Type B pancreatic cell (in vitro differentiated cells): Measurements from ENCODE around the gene DEFB131A. TPM values are rescaled to one million over a fixed set of nuclear protein-coding genes. Genes with fewer than 3 reads are reported as not detected.
"Not testable (repeated sequence)": the region's sequence is repeated elsewhere in the genome, so short reads cannot be mapped to it uniquely, and the experiment has no call there.

Experiments
- DNase-seq: peaks from one replicate; pipeline ENCODE4 v3.0.0; 2021; ENCODE audit warnings: mixed read lengths; ENCODE audit not compliant: unreplicated experiment; ENCODE audit errors: extremely low spot score
- H3K27ac Mint-ChIP-seq: 2 replicates; pipeline ENCODE4 v1.8.0; 2021; ENCODE audit warnings: mild to moderate bottlenecking, mixed read lengths
- H3K27me3 Mint-ChIP-seq: 2 replicates; pipeline ENCODE4 v1.8.0; 2021; ENCODE audit warnings: mixed read lengths
- H3K36me3 Mint-ChIP-seq: 2 replicates; pipeline ENCODE4 v1.8.0; 2021; ENCODE audit warnings: mixed read lengths
- H3K4me1 Mint-ChIP-seq: one replicate; pipeline ENCODE4 v1.8.0; 2021; ENCODE audit warnings: mixed read lengths; ENCODE audit not compliant: unreplicated experiment
- H3K4me3 Mint-ChIP-seq: 2 replicates; pipeline ENCODE4 v1.8.0; 2021; ENCODE audit warnings: mild to moderate bottlenecking, mixed read lengths
- H3K9me3 Mint-ChIP-seq: 2 replicates; pipeline ENCODE4 v1.8.0; 2021; ENCODE audit warnings: mixed read lengths
- total RNA-seq: library from RNA; stranded (reverse); gene quantifications from 2 replicates; pipeline ENCODE4 v1.2.1, GENCODE V29; 2021; ENCODE audit warnings: low replicate concordance
- TF ChIP-seq, protein P1 (sequence below): fragments of 200-600 bp; sonication (generic); conservative IDR thresholded peaks from 2 replicates; pipeline ENCODE4 v1.5.0; 2021; ENCODE audit warnings: antibody characterized with exemption, mild to moderate bottlenecking

The DEFB131A gene
- total RNA-seq, 1 donor from 2014 or later, result not detected

DNA sequence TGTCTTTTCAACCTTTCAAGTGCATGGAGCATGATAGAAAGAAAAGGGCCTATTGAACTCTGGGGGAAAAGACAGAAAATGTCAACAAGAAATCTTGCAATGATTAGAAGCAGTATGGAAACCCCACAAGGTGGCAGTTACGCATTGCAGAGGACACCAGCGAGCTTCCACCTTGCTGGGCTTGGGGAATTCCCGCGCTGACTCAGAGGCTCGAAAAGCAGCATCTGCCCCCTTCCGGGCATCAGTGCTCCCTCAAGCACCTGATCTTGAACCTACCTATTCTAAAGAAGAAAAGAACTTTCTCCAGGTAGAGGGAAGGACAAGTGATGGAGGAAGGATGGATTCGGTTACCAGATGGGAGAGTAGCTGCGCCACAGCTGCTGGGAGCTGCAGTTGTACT lies 35.3 kb downstream of the DEFB131A start:
- not testable (repeated sequence) for H3K36me3 Mint-ChIP-seq, H3K27ac Mint-ChIP-seq, H3K27me3 Mint-ChIP-seq, H3K4me3 Mint-ChIP-seq, H3K9me3 Mint-ChIP-seq, DNase-seq, H3K4me1 Mint-ChIP-seq

DNA sequence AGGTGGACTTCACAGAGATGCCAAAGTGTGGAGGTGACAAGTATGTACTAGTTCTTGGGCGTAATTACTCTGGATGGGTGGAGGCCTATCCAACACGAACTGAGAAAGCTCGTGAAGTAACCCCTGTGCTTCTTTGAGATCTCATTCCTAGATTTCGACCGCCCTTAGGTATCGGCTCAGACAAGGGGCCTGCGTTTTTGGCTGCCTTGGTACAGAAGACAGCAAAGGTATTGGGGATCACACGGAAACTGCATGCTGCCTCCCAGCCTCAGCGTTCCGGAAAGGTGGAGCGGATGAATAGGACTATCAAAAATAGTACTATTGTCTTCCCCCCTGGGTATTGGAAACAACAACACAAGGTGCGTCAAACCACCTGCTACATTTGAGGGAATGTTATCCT lies 35.9 kb downstream of the DEFB131A start:
- not testable (repeated sequence) for H3K9me3 Mint-ChIP-seq, H3K27ac Mint-ChIP-seq, H3K36me3 Mint-ChIP-seq, H3K27me3 Mint-ChIP-seq, H3K4me1 Mint-ChIP-seq, DNase-seq, H3K4me3 Mint-ChIP-seq

DNA sequence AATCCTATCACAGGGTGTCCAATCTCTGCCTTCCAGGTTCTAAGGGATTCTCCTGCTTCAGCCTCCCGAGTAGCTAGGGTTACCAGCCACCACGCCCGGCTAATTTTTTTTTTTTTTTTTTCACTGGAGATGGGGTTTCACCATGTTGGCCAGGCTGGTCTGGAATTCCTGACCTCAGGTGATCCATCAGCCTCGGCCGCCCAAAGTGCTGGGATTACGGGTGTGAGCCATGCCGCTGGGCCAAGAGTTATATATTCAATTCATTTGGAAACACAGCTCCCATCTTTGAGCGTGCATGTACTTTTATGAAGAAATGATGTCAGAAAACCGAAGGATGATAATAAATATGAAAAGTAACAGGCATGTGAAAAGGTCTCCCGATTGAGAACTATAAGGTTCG lies 38.7 kb downstream of the DEFB131A start:
- not testable (repeated sequence) for H3K27ac Mint-ChIP-seq, H3K4me1 Mint-ChIP-seq, DNase-seq, H3K4me3 Mint-ChIP-seq, H3K36me3 Mint-ChIP-seq, H3K9me3 Mint-ChIP-seq, H3K27me3 Mint-ChIP-seq

DNA sequence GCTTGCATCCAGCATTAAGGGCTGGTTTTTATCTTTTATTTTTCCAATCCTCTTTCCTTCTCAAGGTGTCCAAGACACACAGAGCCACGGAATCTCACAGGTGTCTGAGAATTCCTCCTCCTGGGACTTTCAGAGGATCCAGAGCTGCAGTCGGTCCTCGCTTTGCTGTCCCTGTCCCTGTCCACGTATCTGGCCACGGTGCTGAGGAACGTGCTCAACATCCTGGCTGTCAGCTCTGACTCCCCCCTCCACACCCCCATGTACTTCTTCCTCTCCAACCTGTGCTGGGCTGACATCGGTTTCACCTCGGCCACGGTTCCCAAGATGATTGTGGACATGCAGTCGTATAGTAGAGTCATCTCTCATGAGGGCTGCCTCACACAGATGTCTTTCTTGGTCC lies 39.5 kb downstream of the DEFB131A start:
- not testable (repeated sequence) for DNase-seq, H3K27me3 Mint-ChIP-seq, H3K27ac Mint-ChIP-seq, H3K4me3 Mint-ChIP-seq, H3K4me1 Mint-ChIP-seq, H3K9me3 Mint-ChIP-seq, H3K36me3 Mint-ChIP-seq

DNA sequence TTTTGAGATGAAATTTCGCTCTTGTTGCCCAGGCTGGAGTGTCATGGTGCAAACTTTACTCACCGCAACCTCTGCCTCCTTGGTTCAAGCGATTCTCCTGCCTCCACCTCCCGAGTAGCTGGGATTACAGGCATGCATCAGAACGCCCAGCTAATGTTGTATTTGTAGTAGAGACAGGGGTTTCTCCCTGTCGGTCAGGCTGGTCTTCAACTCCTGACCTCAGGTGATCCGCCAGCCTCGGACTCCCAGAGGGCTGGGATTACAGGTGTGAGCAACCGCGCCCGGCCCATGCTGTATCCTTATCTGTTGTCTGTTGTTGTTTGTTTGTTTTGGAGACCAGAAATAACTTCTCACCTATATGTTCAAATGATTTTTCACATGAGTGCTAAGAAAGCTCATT lies 42.7 kb downstream of the DEFB131A start:
- not testable (repeated sequence) for H3K36me3 Mint-ChIP-seq, H3K4me1 Mint-ChIP-seq, H3K9me3 Mint-ChIP-seq, H3K4me3 Mint-ChIP-seq, DNase-seq, H3K27ac Mint-ChIP-seq
- H3K27me3 Mint-ChIP-seq, result peaks cover 17% of the 10 kb centered on the region

DNA sequence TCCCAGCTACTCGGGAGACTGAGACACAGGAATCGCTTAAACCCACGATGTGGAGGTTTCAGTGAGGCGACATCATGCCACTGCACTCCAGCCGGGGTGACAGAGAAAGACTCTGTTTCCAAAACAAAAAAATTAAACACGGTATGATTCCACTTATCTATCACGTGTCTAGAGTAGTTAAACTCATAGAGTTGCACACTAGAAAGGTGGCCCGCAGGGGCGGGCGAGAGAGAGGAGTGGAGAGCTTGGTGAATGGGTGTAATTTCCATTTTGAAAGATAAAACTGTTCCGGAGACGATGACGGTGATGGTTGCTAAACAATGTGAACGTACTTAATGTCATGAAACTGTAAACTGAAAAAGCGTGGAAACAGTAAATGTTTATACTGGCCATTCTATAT lies 44.6 kb downstream of the DEFB131A start:
- not testable (repeated sequence) for H3K27ac Mint-ChIP-seq, DNase-seq, H3K9me3 Mint-ChIP-seq, H3K36me3 Mint-ChIP-seq, H3K4me3 Mint-ChIP-seq, H3K4me1 Mint-ChIP-seq
- H3K27me3 Mint-ChIP-seq, result peaks cover 22% of the 10 kb centered on the region

DNA sequence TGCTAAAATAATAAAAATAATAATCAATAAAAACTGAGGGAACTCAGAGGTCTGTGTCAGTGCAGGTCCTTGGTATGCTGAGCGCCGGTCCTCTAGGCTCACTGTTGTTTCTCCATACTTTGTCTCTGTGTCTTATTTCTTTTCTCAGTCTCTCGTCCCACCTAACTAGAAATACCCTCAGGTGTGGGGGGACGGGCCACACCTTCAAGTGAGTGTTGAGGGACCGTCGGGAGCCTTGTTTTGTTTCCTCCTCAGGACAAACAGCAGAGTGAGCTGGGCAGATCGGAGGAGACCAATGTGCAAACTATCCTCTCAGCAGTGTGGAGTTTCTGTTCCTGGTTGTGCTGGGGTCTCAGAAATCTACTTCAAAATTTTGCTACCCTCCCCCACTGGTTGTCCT lies 46.3 kb downstream of the DEFB131A start:
- not testable (repeated sequence) for DNase-seq, H3K9me3 Mint-ChIP-seq, H3K4me3 Mint-ChIP-seq, H3K36me3 Mint-ChIP-seq, H3K27ac Mint-ChIP-seq, H3K4me1 Mint-ChIP-seq
- peaks cover 27% of the 10 kb centered on the region for H3K27me3 Mint-ChIP-seq

DNA sequence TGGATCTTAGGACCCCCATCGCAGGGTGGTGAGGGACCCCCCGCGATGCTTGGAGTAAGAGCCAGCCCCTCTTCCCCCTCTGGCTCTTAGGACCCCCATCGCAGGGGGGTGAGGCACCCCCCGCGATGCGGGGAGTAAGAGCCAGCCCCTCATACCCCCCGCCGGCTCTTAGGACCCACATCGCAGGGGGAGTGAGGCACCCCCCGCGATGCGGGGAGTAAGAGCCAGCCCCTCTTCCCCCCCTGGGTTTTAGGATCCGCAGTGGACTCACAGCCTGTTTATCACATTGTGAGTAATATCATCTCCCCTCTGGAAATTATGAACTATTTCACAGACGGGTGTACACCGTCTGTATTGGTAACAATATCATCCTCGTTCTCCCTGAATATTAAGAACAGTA lies 46.8 kb downstream of the DEFB131A start:
- not testable (repeated sequence) for H3K36me3 Mint-ChIP-seq, H3K27ac Mint-ChIP-seq, H3K9me3 Mint-ChIP-seq, H3K4me3 Mint-ChIP-seq, H3K4me1 Mint-ChIP-seq, DNase-seq
- peaks cover 29% of the 10 kb centered on the region for H3K27me3 Mint-ChIP-seq

DNA sequence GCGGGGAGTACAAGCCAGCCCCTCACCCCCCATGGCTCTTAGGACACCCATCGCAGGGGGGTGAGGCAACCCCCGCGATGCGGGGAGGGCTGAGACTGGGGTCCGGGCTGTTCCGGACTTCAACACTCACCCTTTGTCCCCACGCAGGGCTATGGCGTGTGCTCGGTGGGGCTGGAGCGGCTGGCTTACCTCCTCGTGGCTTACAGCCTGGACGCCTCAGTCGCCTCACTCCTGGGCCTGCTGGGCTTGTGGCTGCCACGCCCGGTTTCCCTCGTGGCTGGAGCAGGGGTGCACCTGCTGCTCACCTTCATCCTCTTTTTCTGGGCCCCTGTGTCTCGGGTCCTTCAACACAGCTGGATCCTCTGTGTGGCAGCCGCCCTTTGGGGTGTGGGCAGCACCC lies 49.4 kb downstream of the DEFB131A start:
- not testable (repeated sequence) for H3K9me3 Mint-ChIP-seq, H3K36me3 Mint-ChIP-seq, H3K4me1 Mint-ChIP-seq, H3K4me3 Mint-ChIP-seq, DNase-seq, H3K27ac Mint-ChIP-seq
- H3K27me3 Mint-ChIP-seq, result peaks cover 47% of the 10 kb centered on the region

DNA sequence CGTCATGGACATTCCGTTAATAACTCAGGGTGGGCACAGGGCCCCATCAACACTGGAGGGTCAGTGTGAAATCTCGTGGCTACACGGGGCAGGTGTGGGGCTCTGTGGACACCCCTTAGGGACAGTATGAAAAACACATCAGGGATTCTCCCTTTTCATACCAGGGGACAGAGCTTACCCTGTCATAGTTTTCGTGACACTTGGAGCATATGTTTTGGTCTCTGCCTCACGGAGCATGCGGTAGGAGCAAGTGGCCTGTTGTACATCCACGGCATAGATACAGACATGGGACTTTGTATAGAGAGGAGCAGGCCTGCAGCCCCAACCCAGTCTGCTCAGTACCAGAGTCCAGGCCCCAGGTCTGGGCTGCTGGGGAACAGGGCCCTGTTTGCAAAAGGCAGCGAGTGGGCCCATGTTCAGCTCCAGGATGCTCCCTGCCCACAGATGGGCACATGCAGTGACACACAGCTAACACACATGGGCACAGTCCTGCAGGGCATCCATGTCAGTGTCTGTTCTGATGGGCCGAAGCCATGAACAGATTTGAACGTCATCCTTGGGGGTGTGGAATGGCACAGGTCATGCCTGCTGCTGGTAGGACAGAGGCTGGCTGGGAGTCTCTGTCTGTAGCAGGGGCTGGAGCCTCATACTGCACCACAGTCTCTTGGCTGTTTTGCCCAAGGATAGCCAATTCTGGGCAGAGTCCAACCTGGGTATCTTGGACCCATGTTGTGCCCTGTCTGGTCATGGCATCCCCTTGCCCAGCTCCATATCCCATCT lies 50.2 kb downstream of the DEFB131A start:
- not testable (repeated sequence) for H3K9me3 Mint-ChIP-seq, H3K4me3 Mint-ChIP-seq, H3K4me1 Mint-ChIP-seq, DNase-seq, H3K27ac Mint-ChIP-seq, H3K36me3 Mint-ChIP-seq
- H3K27me3 Mint-ChIP-seq, result peaks cover 49% of the 10 kb centered on the region

DNA sequence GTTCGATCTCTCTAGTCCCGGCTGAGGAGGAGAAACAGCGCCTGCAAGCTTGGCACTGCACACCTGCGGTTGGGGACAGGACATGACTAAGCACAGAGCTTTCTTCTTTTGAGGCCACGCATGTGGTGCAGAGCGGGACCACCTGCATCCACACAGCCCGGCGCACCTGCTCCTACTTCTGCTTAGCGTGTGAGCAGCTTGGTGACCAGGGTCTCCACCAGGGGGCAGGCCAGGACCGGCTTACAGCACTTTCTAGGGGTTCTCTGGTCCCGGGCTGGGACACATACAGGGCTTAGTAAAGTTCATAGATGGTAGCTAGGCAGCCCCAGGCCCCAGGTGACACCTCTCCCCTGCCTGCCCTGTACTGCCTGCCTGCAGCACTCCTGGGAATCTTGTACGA lies 51.2 kb downstream of the DEFB131A start:
- peak; percentile 77 for DNase-seq
- H3K4me3 Mint-ChIP-seq, H3K36me3 Mint-ChIP-seq, H3K9me3 Mint-ChIP-seq, H3K4me1 Mint-ChIP-seq, H3K27ac Mint-ChIP-seq: not testable (repeated sequence)
- H3K27me3 Mint-ChIP-seq, result peaks cover 50% of the 10 kb centered on the region
- TF ChIP-seq, protein P1, sequence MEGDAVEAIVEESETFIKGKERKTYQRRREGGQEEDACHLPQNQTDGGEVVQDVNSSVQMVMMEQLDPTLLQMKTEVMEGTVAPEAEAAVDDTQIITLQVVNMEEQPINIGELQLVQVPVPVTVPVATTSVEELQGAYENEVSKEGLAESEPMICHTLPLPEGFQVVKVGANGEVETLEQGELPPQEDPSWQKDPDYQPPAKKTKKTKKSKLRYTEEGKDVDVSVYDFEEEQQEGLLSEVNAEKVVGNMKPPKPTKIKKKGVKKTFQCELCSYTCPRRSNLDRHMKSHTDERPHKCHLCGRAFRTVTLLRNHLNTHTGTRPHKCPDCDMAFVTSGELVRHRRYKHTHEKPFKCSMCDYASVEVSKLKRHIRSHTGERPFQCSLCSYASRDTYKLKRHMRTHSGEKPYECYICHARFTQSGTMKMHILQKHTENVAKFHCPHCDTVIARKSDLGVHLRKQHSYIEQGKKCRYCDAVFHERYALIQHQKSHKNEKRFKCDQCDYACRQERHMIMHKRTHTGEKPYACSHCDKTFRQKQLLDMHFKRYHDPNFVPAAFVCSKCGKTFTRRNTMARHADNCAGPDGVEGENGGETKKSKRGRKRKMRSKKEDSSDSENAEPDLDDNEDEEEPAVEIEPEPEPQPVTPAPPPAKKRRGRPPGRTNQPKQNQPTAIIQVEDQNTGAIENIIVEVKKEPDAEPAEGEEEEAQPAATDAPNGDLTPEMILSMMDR, result peak; percentile 70

DNA sequence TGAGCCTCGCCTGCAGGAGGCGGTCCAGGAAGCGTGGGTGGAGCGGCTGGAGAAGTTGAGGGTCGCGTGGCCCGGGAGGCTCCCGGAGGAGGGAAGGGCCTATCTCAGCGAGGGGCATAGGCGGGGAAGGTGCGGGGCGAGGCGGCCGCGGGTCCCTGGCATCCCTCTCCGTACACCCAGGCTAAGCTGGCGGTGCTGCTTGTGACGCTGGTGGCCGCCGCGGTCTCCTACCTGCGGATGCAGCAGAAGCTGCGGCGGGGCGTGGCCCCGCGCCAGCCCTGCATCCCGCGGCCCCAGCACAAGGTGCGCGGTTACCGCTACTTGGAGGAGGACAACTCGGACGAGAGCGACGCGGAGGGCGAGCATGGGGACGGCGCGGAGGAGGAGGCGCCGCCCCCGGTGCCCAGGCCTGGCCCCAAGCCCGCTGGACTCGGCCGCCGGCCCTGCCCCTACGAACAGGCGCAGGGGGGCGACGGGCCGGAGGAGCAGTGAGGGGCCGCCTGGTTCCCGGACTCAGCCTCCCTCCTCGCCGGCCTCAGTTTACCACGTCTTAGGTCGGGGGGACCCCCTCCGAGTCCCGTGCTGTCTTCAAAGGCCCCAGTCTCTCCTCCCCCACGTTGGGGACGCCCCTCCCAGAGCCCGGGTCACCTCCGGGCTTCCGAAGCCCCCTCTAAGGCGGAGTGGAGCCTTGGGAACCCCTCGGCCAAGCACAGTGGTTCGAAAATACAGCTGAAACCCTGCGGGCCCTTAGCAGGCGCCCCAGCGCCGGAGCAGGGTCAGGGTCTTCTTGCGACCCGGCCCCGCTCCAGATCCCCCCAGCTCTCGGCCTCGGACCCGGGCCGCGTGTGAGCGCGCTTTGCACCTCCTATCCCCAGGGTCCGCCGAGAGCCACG lies 53.6 kb downstream of the DEFB131A start:
- H3K27ac Mint-ChIP-seq, DNase-seq, H3K9me3 Mint-ChIP-seq, H3K36me3 Mint-ChIP-seq, H3K4me1 Mint-ChIP-seq: not testable (repeated sequence)
- peaks cover 39% of the 10 kb centered on the region for H3K27me3 Mint-ChIP-seq
- H3K4me3 Mint-ChIP-seq, result peak overlapping the region; percentile 65

DNA sequence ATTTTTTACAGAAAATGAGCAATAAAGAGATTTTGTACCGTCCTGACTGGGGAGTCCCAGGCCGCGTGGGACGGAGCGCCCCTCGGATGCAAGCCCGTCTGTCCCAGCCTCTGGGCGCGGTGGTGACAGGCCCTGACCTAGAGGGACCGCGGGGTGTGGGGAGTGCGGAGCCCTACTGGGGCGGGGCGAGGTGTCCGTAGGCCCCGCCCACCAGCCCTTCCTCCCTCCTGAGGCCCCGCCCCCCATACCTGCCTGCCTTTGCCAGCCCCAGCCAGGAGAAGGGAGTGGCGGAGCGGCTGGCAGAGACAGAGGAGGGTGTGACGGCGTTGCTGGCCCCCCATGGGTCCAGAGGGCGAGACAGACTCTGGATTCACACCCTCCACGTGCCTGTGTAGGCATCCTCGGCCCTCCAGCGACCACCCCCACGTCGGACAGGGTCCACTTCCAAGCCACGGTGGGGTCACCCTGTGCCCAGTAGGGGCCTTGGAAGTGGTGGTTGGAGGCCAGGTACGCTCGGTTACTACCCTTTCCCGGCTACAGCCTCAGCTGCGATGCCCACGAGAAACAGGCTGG lies 54.3 kb downstream of the DEFB131A start:
- H3K9me3 Mint-ChIP-seq, H3K36me3 Mint-ChIP-seq, H3K4me1 Mint-ChIP-seq, DNase-seq, H3K27ac Mint-ChIP-seq: not testable (repeated sequence)
- Mint-ChIP-seq H3K27me3 (peaks cover 38% of the 10 kb centered on the region), H3K4me3 (peak overlapping the region; percentile 65)
